ENCODE results near the gene THEM4.
"Not testable (repeated sequence)": the region's sequence is repeated elsewhere in the genome, so short reads cannot be mapped to it uniquely, and the experiment has no call there.

The THEM4 gene

GRCh38 chr1:151892190-151892589, 17.1 kb downstream of the THEM4 start:
- DNase-seq, result no peak

GRCh38 chr1:151891512-151891911, 17.8 kb downstream of the THEM4 start:
- DNase-seq, result no peak

- no peak for DNase-seq
Measured at GRCh38 chr1:151888972-151889570, 20.2 kb downstream of the THEM4 start.

- DNase-seq, result no peak
Measured at GRCh38 chr1:151887028-151887427, 22.3 kb downstream of the THEM4 start.

GRCh38 chr1:151885479-151885878, 23.8 kb downstream of the THEM4 start:
- DNase-seq, result no peak

GRCh38 chr1:151884879-151885278, 24.4 kb downstream of the THEM4 start:
- not testable (repeated sequence) for DNase-seq

GRCh38 chr1:151884445-151884844, 24.9 kb downstream of the THEM4 start:
- DNase-seq, result not testable (repeated sequence)

GRCh38 chr1:151883898-151884297, 25.4 kb downstream of the THEM4 start:
- not testable (repeated sequence) for DNase-seq

GRCh38 chr1:151882918-151883317, 26.4 kb downstream of the THEM4 start:
- DNase-seq, result not testable (repeated sequence)

- DNase-seq, result no peak
Measured at GRCh38 chr1:151882466-151882865, 26.8 kb downstream of the THEM4 start.

- DNase-seq, result no peak
Measured at GRCh38 chr1:151881479-151881878, 27.8 kb downstream of the THEM4 start.

- DNase-seq, result no peak
Measured at GRCh38 chr1:151875419-151876097, 33.8 kb downstream of the THEM4 start.

GRCh38 chr1:151872776-151873175, 36.5 kb downstream of the THEM4 start:
- DNase-seq, result not testable (repeated sequence)

GRCh38 chr1:151871284-151872030, 37.9 kb downstream of the THEM4 start:
- no peak for DNase-seq

GRCh38 chr1:151868486-151868885, 40.8 kb downstream of the THEM4 start:
- DNase-seq, result no peak

- DNase-seq, result peak; percentile 33
Measured at GRCh38 chr1:151867765-151868411, 41.4 kb downstream of the THEM4 start.

- no peak for DNase-seq
Measured at GRCh38 chr1:151867321-151867720, 42.0 kb downstream of the THEM4 start.

- no peak for DNase-seq
Measured at GRCh38 chr1:151864411-151864810, 44.9 kb downstream of the THEM4 start.

- no peak for DNase-seq
Measured at GRCh38 chr1:151862604-151863003, 46.7 kb downstream of the THEM4 start.

- DNase-seq, result no peak
Measured at GRCh38 chr1:151860504-151861187, 48.7 kb downstream of the THEM4 start.

GRCh38 chr1:151859891-151860293, 49.4 kb downstream of the THEM4 start:
- no peak for DNase-seq

GRCh38 chr1:151858886-151859665, 50.2 kb downstream of the THEM4 start:
- DNase-seq, result no peak
